Stimulated activated effector memory CD8-positive, alpha-beta T cell treated with anti-CD3 and anti-CD28 coated beads, Interleukin-12 subunit alpha, Interleukin-12 subunit beta, amount 100 ng/mL, for 72 hours (primary cell): Measurements from ENCODE around the gene ODAM.

Experiments used
- ATAC-seq: fragments of 150-1000 bp; cut with Tn5 transposase; 2 replicates; pipeline ENCODE4 v1.10.0; 2021
- DNase-seq, 2 donors: peaks; one replicate each; pipeline ENCODE4 v3.0.0; 2021 to 2022; ENCODE audit warnings: low spot score in 2 of 2
- H3K27ac Mint-ChIP-seq: one replicate; pipeline ENCODE4 v1.8.0; 2022; ENCODE audit warnings: mild to moderate bottlenecking, mixed read lengths
- H3K36me3 Mint-ChIP-seq: one replicate; pipeline ENCODE4 v1.8.0; 2022; ENCODE audit warnings: mild to moderate bottlenecking, mixed read lengths
- H3K4me1 Mint-ChIP-seq: one replicate; pipeline ENCODE4 v1.8.0; 2022; ENCODE audit warnings: mixed read lengths
- H3K4me3 Mint-ChIP-seq: one replicate; pipeline ENCODE4 v1.8.0; 2022; ENCODE audit warnings: mild to moderate bottlenecking, mixed read lengths
- H3K9me3 Mint-ChIP-seq: one replicate; pipeline ENCODE4 v1.8.0; 2022; ENCODE audit warnings: mixed read lengths

The ODAM gene

GRCh38 chr4:70251250-70251944, 55.9 kb downstream of the ODAM start:
- DNase-seq (no peak), ATAC-seq (no peak)
- Mint-ChIP-seq H3K9me3 (peaks cover 4% of the 10 kb centered on the region), H3K4me3 (no peak overlapping the region), H3K27ac (no peak overlapping the region), H3K4me1 (no peaks in the 10 kb centered on the region), H3K36me3 (no peaks in the 10 kb centered on the region)

GRCh38 chr4:70251945-70252277, 56.4 kb downstream of the ODAM start:
- ATAC-seq, result no peak
- Mint-ChIP-seq H3K4me1 (no peaks in the 10 kb centered on the region), H3K36me3 (no peaks in the 10 kb centered on the region), H3K4me3 (no peak overlapping the region), H3K27ac (no peak overlapping the region), H3K9me3 (peaks cover 4% of the 10 kb centered on the region)
- no peak for DNase-seq
